ENCODE results near the gene TBC1D22A.

TBC1D22A gene

DNA sequence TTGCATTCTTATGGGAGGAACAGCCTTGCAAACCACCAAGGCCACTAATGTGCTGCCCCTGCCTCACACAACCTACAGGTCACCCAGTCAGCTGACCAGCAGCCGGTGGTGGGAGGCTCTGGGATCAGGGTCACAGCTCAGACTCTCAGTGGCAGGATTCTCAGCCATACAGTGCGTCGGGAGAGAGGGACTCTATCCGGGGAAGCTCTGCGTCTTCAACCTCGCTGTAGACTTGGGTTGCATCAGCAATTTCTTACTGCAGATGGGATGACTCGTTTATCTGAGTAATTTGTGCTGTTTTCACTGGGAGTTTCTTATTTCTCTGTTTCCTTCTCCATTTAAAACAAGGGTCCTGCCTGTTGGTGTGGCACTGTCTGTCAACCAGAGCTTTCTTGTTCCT lies 257.7 kb downstream of the TBC1D22A start:
- no peak for DNase-seq

GRCh38 chr22:47021371-47022074 lies 259.1 kb downstream of the TBC1D22A start:
- no peak for DNase-seq

- DNase-seq: no peak
These were observed 259.6 kb downstream of the TBC1D22A start for GRCh38 chr22:47022075-47022473.

GRCh38 chr22:47022475-47022874 lies 260.0 kb downstream of the TBC1D22A start:
- no peak for DNase-seq

DNA sequence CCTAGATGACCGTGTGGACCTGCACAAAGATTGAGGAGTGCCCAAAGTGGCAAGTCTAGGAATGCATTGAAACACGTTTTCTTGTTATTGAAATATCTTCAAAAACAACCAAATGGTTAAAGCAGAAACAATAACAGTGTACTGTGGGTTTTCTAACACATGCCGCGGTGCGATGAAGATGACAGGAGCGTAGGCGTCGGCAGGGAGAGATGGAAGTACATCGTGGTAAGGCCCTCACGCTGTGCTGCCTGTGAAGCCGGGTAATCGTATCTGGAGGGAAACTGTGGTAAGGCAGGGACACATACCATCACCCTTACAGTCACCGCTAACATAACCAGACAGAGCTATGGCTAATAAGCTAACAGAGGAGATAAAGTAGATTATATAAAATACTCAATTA lies 261.4 kb downstream of the TBC1D22A start:
- DNase-seq: no peak

DNA sequence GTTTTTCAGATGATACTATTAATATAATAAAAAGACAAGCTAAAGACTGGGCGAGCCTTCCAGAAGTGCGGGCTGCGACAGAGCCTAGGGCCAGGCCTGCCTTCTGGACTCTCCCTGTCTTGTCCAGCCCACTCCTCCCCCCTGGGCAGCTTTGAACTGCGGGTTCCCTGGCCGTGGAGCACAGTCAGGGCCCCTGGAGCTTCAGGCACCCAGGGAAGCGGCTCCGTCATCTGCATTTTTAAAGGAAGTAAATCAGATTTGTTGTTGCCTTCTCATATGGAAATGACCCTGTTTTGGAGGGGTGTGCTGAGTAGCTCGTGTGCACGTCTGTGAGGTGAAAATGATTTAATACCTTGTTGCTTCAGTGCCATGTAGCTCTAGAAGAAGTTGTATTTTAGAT lies 265.3 kb downstream of the TBC1D22A start:
- no peak for DNase-seq

- DNase-seq: no peak
These were observed 267.0 kb downstream of the TBC1D22A start for GRCh38 chr22:47029244-47030074.

GRCh38 chr22:47030143-47030661 lies 267.8 kb downstream of the TBC1D22A start:
- no peak for DNase-seq

- DNase-seq: no peak
These were observed 268.6 kb downstream of the TBC1D22A start for GRCh38 chr22:47030881-47031627.

GRCh38 chr22:47031628-47031915 lies 269.1 kb downstream of the TBC1D22A start:
- no peak for DNase-seq

DNA sequence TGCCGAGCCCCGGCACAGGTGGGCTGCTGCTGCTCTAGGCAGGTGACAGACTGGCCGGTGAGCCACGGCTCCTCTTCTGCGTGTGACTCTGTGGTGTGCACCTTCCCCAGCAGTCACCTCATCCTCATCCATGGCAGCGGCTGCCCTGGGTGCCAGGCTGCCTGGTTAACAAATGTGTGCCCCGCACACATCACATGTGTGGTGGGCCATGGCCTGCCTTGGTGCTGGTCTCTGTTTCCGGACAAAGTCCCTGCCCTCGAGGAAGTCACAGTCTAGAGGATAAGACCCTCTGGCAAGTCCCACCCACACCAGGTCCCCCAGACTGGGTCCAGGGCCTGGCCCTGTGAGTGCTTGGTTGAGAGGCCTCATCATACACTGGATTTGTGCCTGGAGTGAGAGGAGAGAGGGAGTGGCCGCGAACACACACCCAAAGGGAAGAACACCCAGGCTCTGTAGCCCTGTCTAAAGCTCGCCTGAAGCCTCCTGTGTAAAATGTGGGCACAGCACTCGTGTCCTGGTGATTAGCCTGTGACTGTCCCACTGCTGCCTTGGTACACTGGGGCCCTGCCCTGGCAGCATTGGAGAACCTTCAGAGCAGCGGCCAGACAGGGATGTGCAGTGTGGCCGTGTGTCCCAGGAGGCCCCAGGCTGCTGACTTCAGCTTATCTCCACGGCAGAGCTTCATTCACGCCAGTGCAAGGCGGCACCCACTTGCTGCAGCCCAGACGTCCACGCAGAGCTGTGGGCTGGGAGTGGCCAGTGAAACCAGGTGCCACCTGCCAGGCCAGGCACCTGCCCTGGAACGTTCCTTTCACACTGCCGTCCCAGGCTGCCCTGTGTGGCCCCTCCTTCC lies 269.9 kb downstream of the TBC1D22A start:
- no peak for DNase-seq

GRCh38 chr22:47032956-47033647 lies 270.7 kb downstream of the TBC1D22A start:
- no peak for DNase-seq

DNA sequence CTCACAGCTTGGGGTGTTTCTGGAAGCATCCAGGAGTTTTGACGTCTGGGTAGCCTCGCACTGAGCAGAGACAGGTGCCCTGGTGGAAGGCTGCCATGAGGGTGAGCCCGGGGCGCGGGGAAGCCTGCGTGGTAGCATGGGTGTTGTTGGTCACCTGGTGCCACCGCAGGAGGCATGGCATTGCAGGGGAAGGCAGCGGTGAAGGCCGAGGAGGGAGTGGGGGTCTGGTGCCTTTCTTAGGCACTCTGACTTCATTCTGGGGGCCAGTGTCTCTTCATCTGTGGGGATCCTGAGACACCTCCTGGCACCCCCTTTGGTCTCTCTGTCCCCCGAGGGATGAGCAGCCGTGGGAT lies 271.2 kb downstream of the TBC1D22A start:
- DNase-seq: no peak

- no peak for DNase-seq
These were observed 271.8 kb downstream of the TBC1D22A start for GRCh38 chr22:47034076-47034808.

DNA sequence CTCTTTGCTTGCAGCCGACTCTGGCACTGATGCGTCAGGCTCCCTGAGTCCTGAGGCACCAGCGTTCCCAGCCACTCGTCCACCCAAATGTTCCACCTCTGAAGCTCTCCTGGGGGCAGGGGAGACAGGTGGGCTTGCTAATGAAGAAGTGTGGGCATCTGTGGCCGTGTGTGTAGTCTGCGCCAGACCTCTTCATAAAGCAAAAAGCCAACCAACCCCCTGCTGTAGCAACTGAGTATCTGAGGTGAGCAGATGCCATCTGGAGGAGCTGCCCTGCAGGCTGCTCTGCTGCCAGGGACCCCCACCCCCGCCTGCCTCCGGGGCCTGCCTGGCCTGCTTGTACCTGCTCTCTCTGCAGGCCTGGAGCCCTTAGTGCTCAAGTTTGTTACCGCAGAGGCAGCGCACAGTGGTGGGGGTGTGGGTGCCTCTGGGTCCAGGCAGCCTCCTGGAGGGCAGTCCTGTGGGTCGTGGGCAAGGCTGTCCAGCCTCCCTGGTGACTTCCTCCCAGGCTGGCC lies 272.5 kb downstream of the TBC1D22A start:
- no peak for DNase-seq

- DNase-seq: no peak
These were observed 273.0 kb downstream of the TBC1D22A start for GRCh38 chr22:47035425-47035881.

- no peak for DNase-seq
These were observed 273.9 kb downstream of the TBC1D22A start for GRCh38 chr22:47036352-47036751.

- DNase-seq: no peak
These were observed 274.6 kb downstream of the TBC1D22A start for GRCh38 chr22:47036936-47037485.

DNA sequence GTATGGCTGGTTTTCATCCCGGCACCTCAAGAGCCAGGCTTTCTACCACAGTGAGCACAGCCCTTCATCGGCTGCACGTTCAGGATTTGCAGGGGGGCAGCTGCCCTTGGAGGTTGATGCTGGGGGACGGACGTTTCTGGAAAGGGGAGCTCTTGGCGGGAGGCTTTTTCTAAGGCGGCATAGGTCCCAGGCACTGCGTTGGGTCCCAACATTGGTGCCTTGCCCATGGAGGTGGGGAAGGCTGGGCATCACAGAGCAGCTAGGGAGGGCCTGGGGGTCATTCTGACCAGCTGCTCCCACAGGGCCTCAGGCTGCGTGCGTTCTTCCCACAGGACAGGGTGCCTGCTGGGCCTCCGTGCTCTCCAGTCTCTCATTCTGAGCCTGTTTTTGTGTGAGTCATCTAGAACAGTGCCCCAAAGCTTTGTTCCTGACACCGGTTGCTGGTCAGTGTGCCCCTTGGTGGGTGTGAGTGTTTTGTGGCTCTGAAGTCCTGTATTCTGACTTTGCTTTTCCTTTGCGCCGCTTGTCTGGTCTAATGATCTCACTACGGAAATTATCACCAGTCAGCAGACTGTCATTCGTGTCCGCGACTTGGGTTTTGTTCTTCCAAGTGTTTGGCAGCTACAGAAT lies 275.9 kb downstream of the TBC1D22A start:
- no peak for DNase-seq

DNA sequence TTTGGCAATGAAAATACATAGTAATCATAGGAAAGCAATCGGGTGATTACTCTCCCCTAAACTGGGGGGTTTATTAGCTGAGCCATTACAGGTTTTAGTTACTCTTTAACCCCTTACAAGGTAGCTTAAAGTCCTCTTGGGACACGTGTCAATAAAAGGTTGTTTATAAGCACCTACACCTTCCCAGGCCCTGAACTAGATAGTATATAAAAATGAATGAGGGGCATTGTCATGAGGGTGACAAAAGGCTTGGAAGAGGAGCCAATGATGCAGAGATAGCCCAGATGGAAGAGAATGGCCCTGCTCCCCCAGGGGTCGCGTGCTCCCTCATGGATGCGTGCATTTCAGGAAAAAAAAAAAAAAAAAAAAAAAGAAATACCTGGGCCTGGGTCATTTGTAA lies 276.9 kb downstream of the TBC1D22A start:
- no peak for DNase-seq
